ENCODE data around the gene TET3.

The TET3 gene

DNA sequence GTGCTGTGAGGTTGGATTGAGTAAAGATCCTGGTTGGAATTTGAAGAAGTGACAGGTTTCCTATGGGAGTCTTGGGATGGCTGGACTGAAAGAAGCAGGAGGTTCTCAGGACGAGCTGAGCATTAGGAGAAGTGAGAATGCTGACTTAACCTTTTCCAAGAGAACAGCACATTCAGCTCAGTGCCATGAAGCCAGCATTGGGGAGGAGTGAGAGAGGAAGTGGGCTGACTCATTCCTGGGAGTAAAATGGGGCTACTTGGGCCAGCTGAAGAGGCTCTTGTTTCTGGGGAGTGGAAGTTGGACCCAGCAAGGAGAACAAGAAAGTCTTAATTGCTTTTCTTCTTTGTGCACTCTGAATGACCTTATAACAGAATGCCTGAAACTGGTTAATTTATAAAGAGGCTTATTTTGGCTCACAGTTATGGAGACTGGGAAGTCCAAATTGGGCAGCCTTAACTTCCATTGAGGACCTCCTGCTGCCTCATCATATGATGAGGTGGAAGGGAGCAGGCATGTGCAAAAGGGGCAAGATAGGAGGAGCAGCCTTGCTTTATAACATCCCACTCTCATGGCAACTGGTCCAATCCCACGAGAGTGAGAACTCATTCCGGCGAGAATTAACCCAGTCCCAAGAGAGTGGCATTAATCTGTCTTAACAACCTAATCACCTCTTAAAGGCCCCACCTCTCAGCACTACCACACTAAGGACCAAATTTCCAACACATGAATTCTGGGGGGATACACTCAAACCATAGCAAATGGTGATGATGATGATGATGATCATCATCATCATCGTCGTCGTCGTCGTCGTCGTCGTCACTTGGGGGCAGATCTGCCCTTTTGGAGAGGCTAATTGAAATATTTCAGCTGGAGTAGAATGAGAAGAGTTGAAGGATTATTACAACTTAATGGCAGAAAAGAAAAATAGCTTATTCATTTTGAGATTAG lies 31.9 kb upstream of the TET3 start:
- no peak for DNase-seq (ENCODE audit: low spot score)
- TF ChIP-seq, protein P1, sequence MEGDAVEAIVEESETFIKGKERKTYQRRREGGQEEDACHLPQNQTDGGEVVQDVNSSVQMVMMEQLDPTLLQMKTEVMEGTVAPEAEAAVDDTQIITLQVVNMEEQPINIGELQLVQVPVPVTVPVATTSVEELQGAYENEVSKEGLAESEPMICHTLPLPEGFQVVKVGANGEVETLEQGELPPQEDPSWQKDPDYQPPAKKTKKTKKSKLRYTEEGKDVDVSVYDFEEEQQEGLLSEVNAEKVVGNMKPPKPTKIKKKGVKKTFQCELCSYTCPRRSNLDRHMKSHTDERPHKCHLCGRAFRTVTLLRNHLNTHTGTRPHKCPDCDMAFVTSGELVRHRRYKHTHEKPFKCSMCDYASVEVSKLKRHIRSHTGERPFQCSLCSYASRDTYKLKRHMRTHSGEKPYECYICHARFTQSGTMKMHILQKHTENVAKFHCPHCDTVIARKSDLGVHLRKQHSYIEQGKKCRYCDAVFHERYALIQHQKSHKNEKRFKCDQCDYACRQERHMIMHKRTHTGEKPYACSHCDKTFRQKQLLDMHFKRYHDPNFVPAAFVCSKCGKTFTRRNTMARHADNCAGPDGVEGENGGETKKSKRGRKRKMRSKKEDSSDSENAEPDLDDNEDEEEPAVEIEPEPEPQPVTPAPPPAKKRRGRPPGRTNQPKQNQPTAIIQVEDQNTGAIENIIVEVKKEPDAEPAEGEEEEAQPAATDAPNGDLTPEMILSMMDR (IDR thresholded peaks at IDR 0.05) = no peak
- peak overlapping the region in 1 of 2 donors; percentile 31 for H3K27ac ChIP-seq
- H3K4me3 ChIP-seq = no peak overlapping the region

DNA sequence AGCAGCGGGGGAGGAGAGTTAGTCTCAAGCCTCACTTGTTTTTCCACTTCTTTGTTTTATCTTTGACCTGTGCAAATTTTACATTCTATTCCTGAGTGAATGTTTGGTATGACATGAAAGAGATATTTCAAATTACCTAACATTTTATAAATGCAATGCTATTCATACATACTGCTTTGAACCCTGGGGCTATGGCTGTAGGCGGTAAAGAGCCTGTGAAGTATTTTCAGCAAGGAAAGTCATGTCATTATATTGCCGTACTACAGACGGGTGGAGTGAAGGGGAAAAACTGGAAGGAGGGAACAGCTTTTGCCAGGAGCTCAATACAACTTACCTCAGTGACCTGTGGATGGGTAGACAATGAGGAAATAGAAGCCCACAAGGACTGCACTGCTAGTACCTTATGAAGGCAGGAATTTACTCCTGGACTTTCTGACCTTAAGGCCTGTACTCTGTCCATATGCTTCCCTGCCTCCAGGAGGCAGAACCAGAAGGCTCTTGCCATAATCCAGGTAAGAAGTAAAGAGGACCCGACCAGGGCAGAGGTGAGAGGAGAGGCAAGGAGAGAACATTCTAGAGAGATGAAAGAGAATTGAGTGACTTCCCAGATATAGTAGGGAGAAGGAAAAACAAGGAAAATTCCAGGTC lies 28.4 kb upstream of the TET3 start:
- no peak for DNase-seq (ENCODE audit: low spot score)
- TF ChIP-seq, protein P1 (IDR thresholded peaks at IDR 0.05) = no peak
- no peak overlapping the region for H3K27ac ChIP-seq
- H3K4me3 ChIP-seq = no peak overlapping the region

DNA sequence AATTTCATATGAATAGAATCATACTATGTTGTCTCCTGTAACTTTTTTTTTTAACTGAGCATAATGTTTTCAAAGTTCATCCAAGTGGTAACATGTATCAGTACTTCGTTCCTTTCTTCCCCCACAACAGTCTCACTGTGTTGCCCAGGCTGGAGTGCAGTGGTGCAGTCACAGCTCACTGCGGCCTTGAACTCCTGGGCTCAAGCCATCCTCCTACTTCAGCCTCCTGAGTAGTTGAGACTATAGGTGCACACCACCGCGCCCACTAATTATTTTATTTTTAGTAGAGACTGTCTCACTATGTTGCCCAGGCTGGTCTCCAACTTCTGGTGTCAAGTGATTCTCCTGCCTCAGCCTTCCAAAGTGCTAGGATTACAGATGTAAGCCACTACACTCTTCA lies 23.4 kb upstream of the TET3 start:
- Histone ChIP-seq H3K4me3 (no peak overlapping the region), H3K27ac (no peak overlapping the region)
- no peak for DNase-seq (ENCODE audit: low spot score)
- TF ChIP-seq, protein P1 (IDR thresholded peaks at IDR 0.05) = no peak

DNA sequence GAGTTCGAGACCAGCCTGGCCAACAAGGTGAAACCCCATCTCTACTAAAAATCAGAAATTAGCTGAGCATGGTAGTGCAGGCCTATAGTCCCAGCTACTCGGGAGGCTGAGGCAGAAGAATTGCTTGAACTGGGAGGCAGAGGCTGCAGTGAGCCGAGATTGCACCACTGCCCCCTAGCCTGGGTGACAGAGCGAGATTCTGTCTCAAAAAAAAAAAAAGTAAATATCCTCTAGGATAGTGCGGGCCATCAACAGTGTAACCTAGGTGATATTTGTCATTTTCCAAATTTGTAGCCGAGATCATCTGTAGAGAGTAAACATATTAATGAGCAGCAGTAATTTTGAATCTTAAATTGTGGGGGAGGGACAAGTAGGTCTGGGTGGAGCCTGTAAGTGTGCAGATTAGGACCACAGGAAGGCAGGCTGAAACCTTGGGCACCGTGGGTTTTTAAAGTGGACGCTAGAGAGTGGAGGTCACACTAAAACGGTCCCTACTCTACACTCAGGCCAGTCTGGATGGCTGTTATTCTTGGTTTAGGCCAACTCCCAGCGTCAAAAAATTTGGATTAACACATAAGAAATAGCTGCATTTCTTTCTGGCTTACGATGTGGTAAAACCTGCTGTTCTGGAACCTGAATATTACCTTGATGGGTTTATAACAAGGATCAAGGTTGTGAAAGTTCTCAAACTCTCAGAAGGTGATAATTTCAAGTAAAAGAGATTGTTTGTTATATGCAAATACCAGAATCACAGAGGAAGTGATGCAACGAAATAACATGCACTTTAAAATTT lies 22.7 kb upstream of the TET3 start:
- no peak overlapping the region for H3K4me3 ChIP-seq
- H3K27ac ChIP-seq = no peak overlapping the region
- DNase-seq (ENCODE audit: low spot score) = no peak
- TF ChIP-seq, protein P1 (IDR thresholded peaks at IDR 0.05) = no peak

DNA sequence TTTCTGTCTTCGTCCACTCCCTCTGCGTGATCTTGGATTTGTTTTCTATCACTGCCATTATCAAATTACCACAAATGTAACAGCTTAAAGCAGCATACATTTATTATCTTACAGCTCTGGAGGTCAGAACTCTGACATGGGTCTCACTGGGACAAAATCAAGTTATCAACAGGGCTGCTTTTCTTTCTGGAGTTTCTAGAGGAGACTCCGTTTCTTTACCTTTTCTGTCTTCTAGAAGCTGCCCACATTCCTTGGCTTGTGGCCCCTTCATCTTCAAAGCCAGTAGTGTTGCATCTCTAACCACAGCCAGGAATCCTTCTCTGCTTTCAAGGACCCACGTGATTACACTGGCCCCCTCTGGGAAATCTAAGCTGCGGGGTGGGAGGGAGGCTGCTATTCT lies 21.9 kb upstream of the TET3 start:
- TF ChIP-seq, protein P1 (IDR thresholded peaks at IDR 0.05) = no peak
- no peak for DNase-seq (ENCODE audit: low spot score)
- Histone ChIP-seq H3K27ac (no peak overlapping the region), H3K4me3 (no peak overlapping the region)

DNA sequence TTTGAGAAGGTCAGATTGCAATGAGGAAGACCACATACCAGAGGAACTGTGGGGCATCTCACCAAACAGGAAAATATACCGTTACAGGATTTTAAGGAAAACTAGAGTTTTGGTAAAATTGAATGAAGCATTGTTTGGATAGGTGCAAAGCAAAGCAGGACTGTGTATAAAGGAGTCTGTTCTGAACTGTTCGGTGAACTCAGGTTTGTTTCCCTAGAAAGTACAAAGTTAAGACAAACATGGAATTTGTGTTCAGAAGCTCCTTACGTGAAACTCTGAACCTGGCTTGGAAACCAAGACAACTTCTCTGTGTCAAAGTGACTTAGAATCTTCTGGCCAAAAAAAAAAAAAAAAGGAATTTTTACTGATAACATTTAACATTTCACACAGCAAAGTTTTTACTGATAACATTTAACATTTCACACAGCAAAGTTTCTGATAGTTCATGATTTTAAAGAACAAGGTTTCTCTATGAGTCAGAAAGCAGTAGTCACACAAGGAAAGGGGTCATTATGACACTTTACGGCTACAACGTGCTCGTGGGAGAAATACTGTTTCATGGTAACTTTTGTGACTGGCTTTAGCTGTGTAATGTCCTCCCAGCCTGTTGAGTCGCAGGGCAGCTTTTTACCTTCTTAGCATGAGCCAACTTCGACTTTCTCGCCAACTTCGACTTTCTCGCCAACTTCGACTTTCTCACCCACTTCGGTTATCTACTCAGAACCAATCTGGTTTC lies 21.2 kb upstream of the TET3 start:
- TF ChIP-seq, protein P1 (IDR thresholded peaks at IDR 0.05) = no peak
- Histone ChIP-seq H3K27ac (no peak overlapping the region), H3K4me3 (no peak overlapping the region)
- DNase-seq (ENCODE audit: low spot score) = no peak

All from coronary artery (tissue), 2 donors.